ENCODE data around the gene RCAN3. TPM values are rescaled to one million over a fixed set of nuclear protein-coding genes. Genes with fewer than 3 reads are reported as not detected.

The RCAN3 gene
- total and polyA plus RNA-seq, 10 of the 15 experiments (the other 5 are each of a cell fraction or from before 2014, with no cell fraction given): 0.02 to 0.46 (median 0.06) TPM; not detected in 3

DNA sequence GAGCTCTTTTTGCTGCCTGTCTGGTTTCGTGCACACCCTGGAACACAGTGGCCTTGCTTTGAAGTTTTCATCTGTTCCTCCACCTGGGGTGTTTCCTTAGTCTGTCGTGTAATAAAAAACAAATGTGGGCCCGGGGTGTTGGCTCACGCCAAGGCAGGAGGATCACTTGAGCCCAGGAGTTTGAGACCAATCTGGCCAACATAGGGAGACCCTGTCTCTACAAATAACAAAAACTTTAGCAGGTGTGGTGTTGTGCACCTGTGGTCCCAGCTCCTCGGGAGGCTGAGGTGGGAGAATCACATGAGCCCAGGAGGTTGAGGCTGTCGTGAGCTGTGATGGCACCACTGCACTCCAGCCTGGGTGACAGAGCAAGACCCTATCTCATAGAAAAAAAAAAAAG, 57.7 kb downstream of the RCAN3 start:
- H3K4me2 ChIP-seq (ENCODE audit: control insufficient read depth, insufficient read depth): no peak overlapping the region
- no peaks in the 10 kb centered on the region for H3K79me2 ChIP-seq (ENCODE audit: control insufficient read depth, insufficient read depth, low read length)
- H2AFZ ChIP-seq (ENCODE audit: control insufficient read depth, low read depth, low read length): no peak overlapping the region
- ChIA-PET SMC1A (ENCODE audit: uncharacterized antibody, unreplicated experiment) (interaction anchor here (0.6 to 1.5 kb wide), 2 partner anchors 35 to 62 kb away, joined by 3 read pairs; no protein-coding TSS in a partner anchor), CTCF (interaction anchor here (0.7 kb wide), 2 partner anchors 58 to 410 kb away, joined by 3 to 6 read pairs; no protein-coding TSS in a partner anchor), POLR2A (no interaction called here), RAD21 (ENCODE audit: unreplicated experiment) (no interaction called here)
- no peak overlapping the region for H3K4me3 ChIP-seq
- no TSS peak for BruUV-seq (replicated peaks)
- TF ChIP-seq SREBF1 (IDR thresholded peaks at IDR 0.05; ENCODE audit: low read length) (no peak), PAX8 (IDR thresholded peaks at IDR 0.05) (no peak), TCF7 (IDR thresholded peaks at IDR 0.05; ENCODE audit: borderline replicate concordance) (no peak), E2F8 (IDR thresholded peaks at IDR 0.05; ENCODE audit: low read depth, partially characterized antibody) (no peak), ZNF207 (IDR thresholded peaks at IDR 0.05; ENCODE audit: borderline replicate concordance) (no peak), POU2F2 (IDR thresholded peaks at IDR 0.05; ENCODE audit: borderline replicate concordance, low read depth, low read length) (no peak), NR2F1 (conservative IDR thresholded peaks at IDR 0.05) (no peak), CREB1 (IDR thresholded peaks at IDR 0.05; ENCODE audit: low read depth) (no peak), RB1 (IDR thresholded peaks at IDR 0.05; ENCODE audit: borderline replicate concordance) (no peak)
- TF ChIP-seq, protein P1, sequence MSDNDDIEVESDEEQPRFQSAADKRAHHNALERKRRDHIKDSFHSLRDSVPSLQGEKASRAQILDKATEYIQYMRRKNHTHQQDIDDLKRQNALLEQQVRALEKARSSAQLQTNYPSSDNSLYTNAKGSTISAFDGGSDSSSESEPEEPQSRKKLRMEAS (IDR thresholded peaks at IDR 0.05; ENCODE audit: low read depth, low read length): no peak
- TF ChIP-seq, protein P2, sequence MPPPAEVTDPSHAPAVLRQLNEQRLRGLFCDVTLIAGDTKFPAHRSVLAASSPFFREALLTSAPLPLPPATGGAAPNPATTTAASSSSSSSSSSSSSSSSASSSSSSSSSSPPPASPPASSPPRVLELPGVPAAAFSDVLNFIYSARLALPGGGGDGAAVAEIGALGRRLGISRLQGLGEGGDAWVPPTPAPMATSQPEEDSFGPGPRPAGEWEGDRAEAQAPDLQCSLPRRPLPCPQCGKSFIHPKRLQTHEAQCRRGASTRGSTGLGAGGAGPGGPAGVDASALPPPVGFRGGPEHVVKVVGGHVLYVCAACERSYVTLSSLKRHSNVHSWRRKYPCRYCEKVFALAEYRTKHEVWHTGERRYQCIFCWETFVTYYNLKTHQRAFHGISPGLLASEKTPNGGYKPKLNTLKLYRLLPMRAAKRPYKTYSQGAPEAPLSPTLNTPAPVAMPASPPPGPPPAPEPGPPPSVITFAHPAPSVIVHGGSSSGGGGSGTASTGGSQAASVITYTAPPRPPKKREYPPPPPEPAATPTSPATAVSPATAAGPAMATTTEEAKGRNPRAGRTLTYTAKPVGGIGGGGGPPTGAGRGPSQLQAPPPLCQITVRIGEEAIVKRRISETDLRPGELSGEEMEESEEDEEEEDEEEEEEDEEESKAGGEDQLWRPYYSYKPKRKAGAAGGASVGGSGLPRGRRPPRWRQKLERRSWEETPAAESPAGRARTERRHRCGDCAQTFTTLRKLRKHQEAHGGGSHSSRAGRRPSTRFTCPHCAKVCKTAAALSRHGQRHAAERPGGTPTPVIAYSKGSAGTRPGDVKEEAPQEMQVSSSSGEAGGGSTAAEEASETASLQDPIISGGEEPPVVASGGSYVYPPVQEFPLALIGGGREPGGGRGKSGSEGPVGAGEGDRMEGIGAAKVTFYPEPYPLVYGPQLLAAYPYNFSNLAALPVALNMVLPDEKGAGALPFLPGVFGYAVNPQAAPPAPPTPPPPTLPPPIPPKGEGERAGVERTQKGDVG (CRISPR knock-in tag; IDR thresholded peaks at IDR 0.05): no peak
- no peaks in the 10 kb centered on the region for H3K36me3 ChIP-seq (ENCODE audit: control insufficient read depth in 2 of 2, insufficient read depth in 2 of 2, low read length in 1 of 2)
- no peak overlapping the region for H3K9ac ChIP-seq (ENCODE audit: control insufficient read depth, insufficient read depth, low read length)
- ATAC-seq (no peak), FAIRE-seq (no peak), DNase-seq (ENCODE audit: low read depth, low spot score) (no peak)
- H3K27ac ChIP-seq (ENCODE audit: control insufficient read depth, insufficient read depth): no peak overlapping the region
- intact Hi-C loops (cut with micrococcal nuclease; ENCODE audit: unreplicated experiment): no loop called here
- no peaks in the 10 kb centered on the region for H3K4me1 ChIP-seq (ENCODE audit: control insufficient read depth, insufficient read depth, low read length)
- in situ Hi-C loops (cut with MboI): no loop called here
- no peaks in the 10 kb centered on the region for H4K20me1 ChIP-seq (ENCODE audit: control insufficient read depth, insufficient read depth)
- 10% methylated on average over 6 of the region's 6 CpGs for WGBS (ENCODE audit: insufficient coverage, insufficient replicate concordance, low lambda C conversion rate, missing lambda C conversion rate)
- no peaks in the 10 kb centered on the region for H3K9me3 ChIP-seq (replicated peaks; ENCODE audit: control insufficient read depth, insufficient read depth, low read length)
- peaks cover 8 to 9% of the 10 kb centered on the region in 2 experiments for H3K27me3 ChIP-seq (replicated peaks in 1 of 2; ENCODE audit: control insufficient read depth in 2 of 2, insufficient read depth in 2 of 2, low read length in 1 of 2)

All from GM12878 (cell line).